ENCODE data around the gene PRDX1. TPM values are rescaled to one million over a fixed set of nuclear protein-coding genes. Genes with fewer than 3 reads are reported as not detected.
A peak's percentile ranks its signal among the peaks of the same experiment; 100 is the strongest.

PRDX1 gene
- total and polyA plus RNA-seq, 2 of the 13 experiments (the other 11 are each of a cell fraction or from before 2014, with no cell fraction given), result 761 to 1,898 TPM

- in situ Hi-C loops (cut with HindIII; ENCODE audit: extremely low pct_ligation_motif_present, low pct_unique_long_range_greater_than_20kb), result loop anchor here (5.0 kb wide), 1 partner anchor 58 kb away; no protein-coding TSS in a partner anchor
- no peak overlapping the region for H3K4me3 ChIP-seq (replicated peaks in 1 of 3; ENCODE audit: insufficient read depth in 1 of 3, low read depth in 2 of 3, low read length in 3 of 3)
- 21% methylated on average over 7 of the region's 8 CpGs for WGBS (ENCODE audit: low lambda C conversion rate)
- peak; percentile 91 for FAIRE-seq
- H3K36me3 ChIP-seq (replicated peaks in 1 of 2; ENCODE audit: control insufficient read depth in 1 of 2, insufficient read depth in 2 of 2, low read length in 2 of 2), result peaks cover 19 to 44% of the 10 kb centered on the region in 2 experiments
- no peak overlapping the region for H2AFZ ChIP-seq (ENCODE audit: low read length)
- intact Hi-C loops (cut with micrococcal nuclease; ENCODE audit: unreplicated experiment), result loop anchor here (1.0 to 5.0 kb wide), 3 partner anchors 19 to 213 kb away; partner anchors contain the start of gene AKR1A1
- H3K27ac ChIP-seq (ENCODE audit: extremely low read length, insufficient read depth, low read length), result no peak overlapping the region
- H3K79me2 ChIP-seq (ENCODE audit: insufficient read depth, low read length), result no peaks in the 10 kb centered on the region
- DNase-seq (ENCODE audit: low spot score), result peak; percentile 65
- no peaks in the 10 kb centered on the region for H3K9me3 ChIP-seq (ENCODE audit: low read length)
- no peaks in the 10 kb centered on the region for H3K27me3 ChIP-seq (ENCODE audit: control insufficient read depth in 1 of 2, insufficient read depth in 2 of 2, low read length in 2 of 2)
- H3K4me2 ChIP-seq (ENCODE audit: low read depth, low read length), result no peak overlapping the region
- ChIA-PET CTCF (ENCODE audit: low intra/inter-chr PET ratio, low total read pairs) (interaction anchor here (0.6 to 4.2 kb wide), 4 partner anchors 24 to 211 kb away, joined by 3 to 49 read pairs (median 4); no protein-coding TSS in a partner anchor), POLR2A (interaction anchor here (1.6 to 4.3 kb wide), 9 partner anchors 9 to 79 kb away, joined by 4 to 49 read pairs (median 6); partner anchors contain the start of genes AKR1A1, CCDC163, MMACHC and PRDX1)
- 0 out of 2 replicates have a peak, but pooled peaks cover 6% of the 10 kb centered on the region for H4K20me1 ChIP-seq (ENCODE audit: insufficient read depth, low read length)
- ATAC-seq, result peak; percentile 81
- H3K4me1 ChIP-seq (ENCODE audit: insufficient read depth, low read length), result no peaks in the 10 kb centered on the region
- BruUV-seq (replicated peaks), result no TSS peak
- H3K9ac ChIP-seq (ENCODE audit: insufficient read depth, low read depth, low read length), result no peak overlapping the region
- TF ChIP-seq TOE1 (CRISPR knock-in tag; IDR thresholded peaks at IDR 0.05), result no peak
- TF ChIP-seq ZNF770 (CRISPR knock-in tag; IDR thresholded peaks at IDR 0.05), result peak; percentile 62
- peak; percentile 35; the same call in 1 of the 2 replicates for TF ChIP-seq THAP9 (CRISPR knock-in tag; IDR thresholded peaks at IDR 0.05; ENCODE audit: borderline replicate concordance)
- TF ChIP-seq STAG1 (CRISPR knock-in tag; IDR thresholded peaks at IDR 0.05), result peak; percentile 95
- TF ChIP-seq ZBTB25 (CRISPR knock-in tag; IDR thresholded peaks at IDR 0.05), result 0 out of 2 replicates have a peak, but pooled peaks have one; percentile 41
- TF ChIP-seq KMT2B (CRISPR knock-in tag; IDR thresholded peaks at IDR 0.05), result 0 out of 2 replicates have a peak, but pooled peaks have one; percentile 42
- TF ChIP-seq ZNF713 (CRISPR knock-in tag; IDR thresholded peaks at IDR 0.05), result no peak
- 0 out of 2 replicates have a peak, but pooled peaks have one; percentile 32 for TF ChIP-seq ZMAT3 (CRISPR knock-in tag; conservative IDR thresholded peaks at IDR 0.05)
- TF ChIP-seq TRAFD1 (CRISPR knock-in tag; IDR thresholded peaks at IDR 0.05; ENCODE audit: borderline replicate concordance), result no peak
- TF ChIP-seq IRF2 (CRISPR knock-in tag; IDR thresholded peaks at IDR 0.05), result peak; percentile 54; the same call in 1 of the 2 replicates
- TF ChIP-seq MXI1 (IDR thresholded peaks at IDR 0.05; ENCODE audit: borderline replicate concordance, low read depth, low read length), result peak; percentile 39; the same call in 1 of the 3 replicates
- TF ChIP-seq MAX (IDR thresholded peaks at IDR 0.05), result peak; percentile 34; the same call in 1 of the 2 replicates
- TF ChIP-seq NR2F6 (IDR thresholded peaks at IDR 0.05), result no peak
- TF ChIP-seq NR2F6 (CRISPR knock-in tag; IDR thresholded peaks at IDR 0.05), result 0 out of 2 replicates have a peak, but pooled peaks have one; percentile 12
These were observed 48.4 kb upstream of the PRDX1 start for GRCh38 chr1:45569962-45570581.

Data from HepG2 (cell line).